GM19035 (cell line): ENCODE measurements around the gene ATG10.
"Not testable (repeated sequence)": the region's sequence is repeated elsewhere in the genome, so short reads cannot be mapped to it uniquely, and the experiment has no call there.

Source experiments
- ATAC-seq: cut with Tn5 transposase; IDR thresholded peaks from one replicate; pipeline ENCODE4 v1.9.1; 2021; ENCODE audit not compliant: unreplicated experiment

The ATG10 gene

GRCh38 chr5:82115858-82116257 is 144.0 kb downstream of the ATG10 start:
- no peak for ATAC-seq

- ATAC-seq, result no peak
These were observed 148.1 kb downstream of the ATG10 start for GRCh38 chr5:82119889-82120288.

DNA sequence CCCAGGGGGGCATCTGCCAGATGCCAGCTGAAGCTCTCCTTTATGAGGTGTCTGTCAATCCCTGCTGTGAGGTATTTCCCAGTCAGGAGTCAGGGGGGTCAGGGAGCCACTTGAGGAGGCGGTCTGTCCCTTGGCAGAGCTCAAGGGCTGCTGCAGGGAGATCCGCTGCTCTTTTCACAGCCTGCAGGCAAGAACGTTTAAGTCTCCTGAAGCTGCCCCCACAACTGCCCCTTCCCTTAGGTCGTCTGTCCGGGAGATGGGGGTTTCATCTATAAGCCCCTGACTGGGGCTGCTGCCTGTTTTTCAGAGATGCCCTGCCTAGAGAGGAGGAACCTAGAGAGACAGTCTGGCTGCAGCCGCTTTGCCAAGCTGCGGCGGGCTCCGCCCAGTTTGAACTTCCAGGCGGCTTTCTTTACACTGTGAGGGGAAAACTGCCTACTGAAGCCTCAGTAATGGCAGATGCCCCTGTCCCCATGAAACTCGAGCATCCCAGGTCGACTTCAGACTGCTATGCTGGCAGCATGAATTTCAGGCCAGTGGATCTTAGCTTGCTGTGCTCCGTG is 158.0 kb downstream of the ATG10 start:
- ATAC-seq, result no peak

DNA sequence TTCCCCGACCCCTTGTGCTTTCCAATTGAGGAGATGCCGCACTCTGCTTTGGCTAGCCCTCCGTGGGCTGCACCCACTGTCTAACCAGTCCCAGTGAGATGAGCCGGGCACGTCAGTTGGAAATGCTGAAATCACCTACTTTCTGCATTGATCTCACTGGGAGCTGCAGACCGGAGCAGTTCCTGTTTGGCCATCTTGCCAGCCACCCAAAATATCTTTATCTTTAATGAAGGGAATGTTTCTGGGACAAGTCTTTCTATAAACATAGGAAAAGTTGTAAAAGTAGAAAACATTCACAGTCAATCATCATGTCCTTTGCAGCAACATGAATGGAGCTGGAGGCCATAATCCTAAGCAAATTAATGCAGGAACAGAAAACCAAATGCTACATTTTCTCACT is 158.8 kb downstream of the ATG10 start:
- no peak for ATAC-seq

GRCh38 chr5:82137205-82137604 is 165.4 kb downstream of the ATG10 start:
- ATAC-seq, result no peak

GRCh38 chr5:82139837-82140236 is 168.0 kb downstream of the ATG10 start:
- not testable (repeated sequence) for ATAC-seq

- no peak for ATAC-seq
These were observed 170.5 kb downstream of the ATG10 start for GRCh38 chr5:82142217-82142841.

GRCh38 chr5:82142928-82143577 is 171.2 kb downstream of the ATG10 start:
- no peak for ATAC-seq

DNA sequence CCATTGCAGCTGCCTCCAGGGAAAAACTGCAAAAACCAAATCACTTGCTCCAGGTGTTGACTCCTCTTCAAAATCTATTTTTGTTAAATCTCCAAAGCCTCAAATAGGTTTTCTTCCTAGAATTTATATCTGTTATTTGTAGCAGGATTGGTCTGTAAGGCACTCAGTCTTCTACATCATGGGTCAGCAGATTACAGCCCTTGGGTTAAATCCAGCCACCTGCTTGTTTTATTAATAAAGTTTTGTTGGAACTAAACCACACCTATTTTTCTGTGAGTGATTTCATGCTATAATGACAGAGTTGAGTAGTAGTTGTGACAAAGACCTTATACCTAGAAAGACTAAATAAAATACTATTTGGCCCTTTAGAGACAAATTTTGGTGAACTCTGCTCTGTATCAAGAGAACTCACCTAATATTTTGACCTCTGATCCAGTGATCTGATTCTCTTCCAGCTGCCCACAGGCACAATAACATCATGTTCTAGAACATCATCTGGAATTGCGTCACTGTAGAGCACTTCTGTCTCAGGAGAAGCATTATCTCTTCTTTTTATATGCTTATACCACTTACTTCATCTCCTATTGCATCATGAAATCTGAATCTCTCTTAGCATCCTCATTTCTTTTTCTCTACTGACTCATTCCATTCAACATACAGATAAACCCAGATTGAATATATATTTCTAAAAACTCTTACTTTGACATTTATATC is 176.2 kb downstream of the ATG10 start:
- no peak for ATAC-seq

- no peak for ATAC-seq
These were observed 177.6 kb downstream of the ATG10 start for GRCh38 chr5:82149434-82149833.

- ATAC-seq, result no peak
These were observed 178.7 kb downstream of the ATG10 start for GRCh38 chr5:82150559-82150958.

- no peak for ATAC-seq
These were observed 179.4 kb downstream of the ATG10 start for GRCh38 chr5:82151204-82151603.

DNA sequence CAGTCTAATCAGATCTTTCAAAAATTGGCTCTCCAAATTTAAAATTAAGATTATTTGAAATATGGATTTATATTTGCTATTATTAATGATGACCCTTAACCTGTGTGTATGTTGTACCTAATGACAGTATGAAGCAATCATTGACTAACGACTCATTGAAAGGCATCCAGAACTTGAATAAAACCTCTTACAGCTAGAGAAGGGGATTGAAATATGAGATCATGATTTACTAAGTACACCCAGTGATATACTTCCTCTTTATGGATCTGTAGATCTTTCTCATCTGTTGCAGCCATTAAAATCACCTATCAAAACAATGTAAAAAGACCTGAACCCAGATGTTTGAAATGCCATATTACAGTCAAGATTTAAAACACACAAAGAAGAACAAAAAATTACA is 179.8 kb downstream of the ATG10 start:
- ATAC-seq, result no peak

DNA sequence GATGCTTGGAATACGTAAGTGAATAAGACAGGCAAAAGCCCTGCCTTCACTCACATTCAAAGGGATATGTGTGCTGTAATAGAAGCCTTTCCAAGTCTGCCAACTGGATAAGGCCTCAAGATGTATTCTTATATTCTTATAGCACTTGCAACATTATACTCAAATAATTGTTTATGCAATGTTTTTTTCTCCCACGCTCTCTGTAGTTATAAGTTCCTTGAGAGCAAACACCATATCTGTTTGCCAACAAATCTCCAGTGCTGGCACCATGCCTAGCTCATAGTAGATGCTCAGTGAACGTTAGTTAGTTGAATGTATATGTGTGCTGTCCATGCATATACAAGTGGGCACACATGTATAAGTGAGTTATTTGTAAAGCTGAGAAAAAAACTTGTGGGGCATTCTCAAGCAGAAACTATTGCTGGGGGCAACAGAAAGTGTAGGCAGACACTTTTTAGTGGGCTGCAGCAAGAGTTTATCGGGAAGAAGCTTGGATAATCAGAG is 181.2 kb downstream of the ATG10 start:
- no peak for ATAC-seq

DNA sequence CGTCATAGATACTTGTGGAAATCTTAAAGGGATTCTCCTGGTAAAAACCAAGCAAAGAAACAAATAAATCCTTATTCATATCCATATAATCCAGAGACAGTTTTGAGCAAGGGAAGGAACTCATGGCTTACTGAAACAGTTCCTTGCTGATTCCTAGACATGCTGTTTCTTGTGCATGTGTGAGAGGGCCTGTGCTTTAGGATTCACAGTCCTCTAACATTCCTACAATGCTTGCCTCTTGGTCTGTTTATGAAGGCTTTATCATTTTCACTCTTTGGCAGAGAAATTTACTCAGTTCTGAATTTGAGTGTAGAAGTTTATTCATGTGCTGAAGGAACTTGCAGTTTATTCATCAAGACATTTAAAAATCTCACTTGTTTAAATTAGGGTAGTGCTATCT is 183.0 kb downstream of the ATG10 start:
- no peak for ATAC-seq

GRCh38 chr5:82155305-82155704 is 183.5 kb downstream of the ATG10 start:
- ATAC-seq, result no peak

DNA sequence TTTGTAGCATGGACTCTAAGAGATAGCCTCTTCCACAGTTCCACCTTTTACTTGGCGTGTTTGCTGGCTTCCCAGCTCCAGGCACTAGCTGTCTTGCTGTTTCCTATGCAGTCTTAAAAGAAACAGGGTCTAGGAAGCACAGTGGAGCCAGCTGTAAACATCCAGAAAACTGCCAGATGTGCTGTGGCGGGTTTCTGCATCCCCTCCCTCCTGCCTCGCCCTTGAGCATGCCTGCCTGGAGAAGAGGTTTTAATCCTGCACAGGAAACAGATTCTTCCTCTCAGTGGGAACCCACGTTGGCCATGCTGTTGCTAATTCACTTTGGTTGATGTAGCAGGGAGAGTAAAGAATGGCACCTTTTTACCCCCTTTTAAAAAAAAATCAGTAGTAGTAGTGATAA is 185.1 kb downstream of the ATG10 start:
- no peak for ATAC-seq

DNA sequence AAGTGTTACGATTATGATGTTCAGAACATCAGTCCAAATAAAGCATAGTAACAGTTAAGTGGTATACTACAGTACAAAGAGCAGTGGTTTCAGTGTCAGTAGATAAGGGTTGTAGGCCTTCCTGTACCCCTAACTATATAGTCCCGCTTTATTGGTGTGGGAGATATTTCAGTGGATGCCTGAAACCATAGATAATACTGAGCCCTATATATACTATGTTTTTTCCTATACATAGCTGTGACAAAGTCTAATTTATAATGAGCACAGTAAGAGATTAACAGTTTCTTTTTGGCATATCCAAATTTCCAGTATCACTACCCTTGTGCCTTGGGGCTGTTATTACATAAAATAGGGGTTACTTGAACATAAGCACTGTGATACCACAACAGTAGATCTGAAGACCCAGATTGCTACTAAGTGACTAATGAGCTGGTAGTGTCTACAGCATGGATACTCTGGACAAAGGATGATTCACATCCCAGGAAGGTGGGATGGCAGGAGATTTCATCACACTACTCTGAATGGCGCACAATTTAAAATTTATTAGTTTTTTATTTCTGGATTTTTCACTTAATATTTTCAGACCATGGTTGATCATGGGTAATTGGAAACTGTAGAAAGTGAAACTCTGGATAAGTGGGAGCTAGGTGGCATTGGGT is 187.1 kb downstream of the ATG10 start:
- no peak for ATAC-seq

DNA sequence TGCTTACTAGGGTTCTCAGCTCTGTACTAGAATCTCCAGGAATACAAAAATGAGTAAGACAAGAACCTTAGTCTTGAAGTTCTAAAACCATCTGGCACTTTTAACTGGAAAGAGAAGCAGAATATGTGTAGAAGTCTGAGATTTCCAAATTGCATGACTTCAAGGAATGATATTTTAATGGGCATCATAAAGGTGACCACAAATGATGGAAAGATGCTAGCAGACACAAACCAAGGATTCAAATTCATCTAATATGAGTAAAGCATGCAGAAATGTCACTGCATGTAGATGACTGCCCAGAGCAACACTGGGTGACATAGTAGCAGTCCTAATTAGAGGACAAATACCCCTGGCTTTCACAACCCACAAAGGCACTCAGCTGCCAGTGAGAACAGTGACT is 189.1 kb downstream of the ATG10 start:
- no peak for ATAC-seq

DNA sequence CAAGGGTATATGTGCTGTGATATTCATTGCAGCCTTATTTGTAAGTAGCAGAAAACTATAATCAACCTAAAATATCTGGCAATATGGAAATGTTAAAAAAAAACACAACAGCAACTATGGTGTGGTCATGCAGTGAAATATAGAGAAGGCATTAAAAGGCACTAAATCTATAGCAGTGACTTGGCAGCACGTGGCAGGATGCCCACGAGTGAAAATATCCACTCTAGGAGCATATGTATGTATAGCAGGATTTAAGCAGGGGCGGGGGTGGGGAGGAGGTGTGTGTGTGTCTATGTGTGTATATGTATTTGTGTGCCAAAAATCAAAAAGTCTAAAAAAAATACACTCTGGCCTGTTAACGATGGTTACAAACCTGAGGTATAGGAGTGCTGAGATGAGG is 190.8 kb downstream of the ATG10 start:
- ATAC-seq, result no peak

DNA sequence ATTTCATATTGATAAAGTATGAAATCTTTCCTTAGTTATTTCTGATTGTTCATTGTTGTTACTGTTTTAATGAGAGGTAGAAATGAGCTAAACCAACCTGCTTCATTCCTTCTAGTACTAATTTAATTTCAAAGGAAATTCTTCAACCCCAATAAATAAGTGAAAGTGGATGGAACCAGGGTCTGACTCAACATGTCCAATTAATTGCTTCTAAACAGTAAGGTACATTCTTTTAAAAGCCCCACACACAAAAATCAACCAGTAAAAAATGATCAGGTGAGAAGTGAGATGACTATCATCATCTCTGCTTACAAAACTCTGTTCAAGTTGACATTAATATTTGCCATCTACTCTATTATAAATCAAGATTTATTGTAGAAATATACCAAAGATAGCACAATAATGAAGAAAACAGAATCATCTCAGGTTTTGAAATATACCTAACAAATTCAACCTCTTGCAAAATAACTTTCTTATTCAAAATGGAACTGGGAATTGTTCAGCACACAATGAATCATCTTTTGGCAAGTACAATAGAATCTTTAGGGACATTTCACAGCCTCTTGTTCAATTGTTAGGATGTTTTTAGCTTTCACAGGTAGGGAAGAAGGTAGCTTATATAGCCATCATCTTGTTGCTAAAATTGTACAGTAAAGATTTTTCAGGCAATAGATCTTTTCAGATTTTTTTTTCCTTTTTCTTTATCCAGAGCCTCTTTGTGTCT is 191.8 kb downstream of the ATG10 start:
- no peak for ATAC-seq
